GF-D8 (cell line): ENCODE measurements around the gene RANGRF.

ENCODE experiments used
- DNase-seq: peaks from one replicate; lab custom pipeline; 2025; lab: John Stamatoyannopoulos, UW

Gene RANGRF

GRCh38 chr17:8312726-8313600, 24.5 kb downstream of the RANGRF start:
- DNase-seq, result no peak

GRCh38 chr17:8314797-8315763, 26.6 kb downstream of the RANGRF start:
- DNase-seq, result no peak

- no peak for DNase-seq
Measured at GRCh38 chr17:8315764-8316217, 27.3 kb downstream of the RANGRF start.

- no peak for DNase-seq
Measured at GRCh38 chr17:8318010-8318935, 29.8 kb downstream of the RANGRF start.

- DNase-seq, result no peak
Measured at GRCh38 chr17:8320262-8320661, 31.8 kb downstream of the RANGRF start.

- no peak for DNase-seq
Measured at GRCh38 chr17:8320990-8321389, 32.5 kb downstream of the RANGRF start.

GRCh38 chr17:8322061-8322460, 33.6 kb downstream of the RANGRF start:
- DNase-seq, result no peak

GRCh38 chr17:8324132-8324531, 35.7 kb downstream of the RANGRF start:
- DNase-seq, result no peak

GRCh38 chr17:8324923-8325322, 36.5 kb downstream of the RANGRF start:
- no peak for DNase-seq

GRCh38 chr17:8326511-8327302, 38.2 kb downstream of the RANGRF start:
- no peak for DNase-seq

- no peak for DNase-seq
Measured at GRCh38 chr17:8327303-8327649, 38.8 kb downstream of the RANGRF start.

- no peak for DNase-seq
Measured at GRCh38 chr17:8332128-8332527, 43.7 kb downstream of the RANGRF start.

GRCh38 chr17:8332688-8333087, 44.2 kb downstream of the RANGRF start:
- DNase-seq, result no peak

- DNase-seq, result no peak
Measured at GRCh38 chr17:8333281-8333680, 44.8 kb downstream of the RANGRF start.

GRCh38 chr17:8337802-8338752, 49.6 kb downstream of the RANGRF start:
- peak; percentile 52 for DNase-seq

- DNase-seq, result no peak
Measured at GRCh38 chr17:8338753-8339140, 50.3 kb downstream of the RANGRF start.

GRCh38 chr17:8339540-8339939, 51.1 kb downstream of the RANGRF start, which contains the start of gene ODF4:
Gene ODF4, plus strand, starts transcription at chr17:8339840. Its CDS starts 212 bp downstream, at chr17:8340052.
- DNase-seq, result no peak
